PFSK-1 (cell line): ENCODE measurements around the gene SBK2.

Source experiments
- FOXP2 ChIP-seq: optimal IDR thresholded peaks from 2 replicates; pipeline ENCODE3; 2011; ENCODE audit warnings: borderline replicate concordance, control low read depth, inconsistent platforms; ENCODE audit not compliant: insufficient read depth; ENCODE audit errors: extremely low read length, extremely low read depth
- POLR2AphosphoS5 ChIP-seq: IDR thresholded peaks from 2 replicates; pipeline ENCODE4 v1.6.1; 2012; ENCODE audit warnings: low read depth, mild to moderate bottlenecking, control low read depth, low read length, moderate library complexity
- REST ChIP-seq, 2 experiments: IDR thresholded peaks; 2 replicates each; pipeline versions ENCODE4 v1.6.1 to v1.8.0; 2011 to 2012; ENCODE audit warnings: low read depth in 2 of 2, low read length in 2 of 2, control low read depth in 1 of 2, inconsistent platforms in 1 of 2, mild to moderate bottlenecking in 1 of 2, moderate library complexity in 1 of 2; ENCODE audit not compliant: insufficient read depth in 1 of 2
- SIN3A ChIP-seq: IDR thresholded peaks from 2 replicates; pipeline ENCODE4 v1.6.1; 2012; ENCODE audit warnings: mild to moderate bottlenecking, low read length, moderate library complexity, borderline replicate concordance; ENCODE audit not compliant: insufficient read depth
- TAF1 ChIP-seq: IDR thresholded peaks from 2 replicates; pipeline ENCODE4 v1.6.1; 2012; ENCODE audit warnings: low read length, control low read depth, borderline replicate concordance; ENCODE audit not compliant: insufficient read depth

SBK2 gene

DNA sequence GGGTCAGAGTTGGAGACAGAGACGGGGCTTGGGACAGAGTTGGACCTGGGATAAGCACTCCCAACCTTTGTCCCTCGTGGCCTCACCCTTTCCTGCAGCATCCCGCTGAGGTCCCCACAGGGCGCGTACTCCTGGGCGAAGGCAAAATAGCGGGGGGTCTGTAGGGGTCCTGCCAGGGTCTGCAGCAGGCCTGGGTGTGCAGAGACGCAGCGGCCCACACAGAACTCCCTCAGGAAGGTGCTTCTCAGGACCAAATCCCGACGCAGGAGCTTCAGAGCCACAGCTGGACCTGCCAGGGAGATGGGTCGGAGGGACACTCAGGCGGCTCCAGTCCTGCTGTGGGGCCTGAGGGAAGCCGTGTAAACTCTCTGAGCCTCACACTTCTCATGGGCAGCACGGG, 7.1 kb upstream of the SBK2 start:
- TF ChIP-seq POLR2AphosphoS5, result no peak
- no peak for TF ChIP-seq REST (IDR thresholded peaks at IDR 0.05; ENCODE audit: insufficient read depth in 1 of 2, low read depth in 2 of 2, low read length in 2 of 2)
- no peak for TF ChIP-seq SIN3A
- TF ChIP-seq TAF1, result no peak
- no peak for TF ChIP-seq FOXP2

- TF ChIP-seq REST (IDR thresholded peaks at IDR 0.05; ENCODE audit: insufficient read depth in 1 of 2, low read depth in 2 of 2, low read length in 2 of 2) (no peak), TAF1 (no peak), FOXP2 (no peak), POLR2AphosphoS5 (no peak), SIN3A (no peak)
Measured at GRCh38 chr19:55543567-55543966, 6.6 kb upstream of the SBK2 start.

GRCh38 chr19:55542292-55542855, 5.4 kb upstream of the SBK2 start:
- TF ChIP-seq POLR2AphosphoS5 (no peak), FOXP2 (no peak), SIN3A (no peak), REST (IDR thresholded peaks at IDR 0.05; ENCODE audit: insufficient read depth in 1 of 2, low read depth in 2 of 2, low read length in 2 of 2) (no peak), TAF1 (no peak)

DNA sequence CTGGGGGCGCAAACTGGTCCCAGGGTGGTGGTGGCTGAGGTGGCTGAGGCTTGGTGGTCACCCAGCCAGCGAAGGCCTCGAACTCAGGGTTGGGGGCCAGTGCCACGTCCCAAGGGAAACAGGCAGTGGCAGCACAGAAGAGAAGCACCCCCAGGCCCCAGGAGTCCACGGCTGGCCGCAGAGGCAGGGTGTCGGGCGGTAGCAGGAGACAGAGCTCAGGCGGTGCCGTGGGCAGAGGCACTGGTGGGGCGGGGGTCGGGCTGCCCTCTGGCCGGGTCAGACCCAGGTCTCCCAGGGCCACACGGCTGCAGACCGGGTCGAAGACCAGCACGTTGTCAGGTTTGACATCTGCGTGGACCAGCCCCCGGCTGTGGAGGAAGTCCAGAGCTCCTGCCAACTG, 4.2 kb upstream of the SBK2 start:
- TF ChIP-seq REST (IDR thresholded peaks at IDR 0.05; ENCODE audit: insufficient read depth in 1 of 2, low read depth in 2 of 2, low read length in 2 of 2) (no peak), SIN3A (no peak), TAF1 (no peak), POLR2AphosphoS5 (no peak), FOXP2 (no peak)

GRCh38 chr19:55540619-55541018, 3.7 kb upstream of the SBK2 start:
- TF ChIP-seq FOXP2 (no peak), POLR2AphosphoS5 (no peak), SIN3A (no peak), REST (IDR thresholded peaks at IDR 0.05; ENCODE audit: insufficient read depth in 1 of 2, low read depth in 2 of 2, low read length in 2 of 2) (no peak), TAF1 (no peak)
